Measurements from ENCODE around the gene SON.

DNA sequence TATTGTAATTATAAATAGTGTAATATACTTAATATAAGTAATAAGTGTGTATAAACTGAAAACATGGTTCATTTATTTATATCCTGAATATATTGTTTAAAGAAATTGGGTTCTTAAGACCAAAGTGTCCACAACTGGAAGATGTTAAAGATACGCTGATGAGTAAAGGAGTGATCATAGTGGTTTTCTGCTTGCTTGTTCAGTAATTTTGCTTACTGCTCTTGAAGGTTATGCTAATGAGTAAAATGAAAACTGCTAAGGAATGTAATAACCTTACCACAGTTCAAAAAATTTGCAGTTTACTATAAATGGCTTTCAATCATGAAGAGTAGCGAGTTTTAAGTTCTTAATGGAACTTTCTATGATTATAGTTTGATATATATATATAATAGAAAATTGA lies 23.7 kb downstream of the SON start:
- no peak for TF ChIP-seq CTCF (IDR thresholded peaks at IDR 0.05)
- no peak for TF ChIP-seq POLR2A (IDR thresholded peaks at IDR 0.05)

All from heart left ventricle (tissue), 13 donors.